ENCODE results near the gene CEBPA. TPM values are rescaled to one million over a fixed set of nuclear protein-coding genes. Genes with fewer than 3 reads are reported as not detected.

The CEBPA gene
- total RNA-seq, 1 donor from 2014 or later, result 0.45 TPM

- Histone ChIP-seq H3K27ac (ENCODE audit: low read depth, low read length) (no peak overlapping the region), H4K20me1 (ENCODE audit: insufficient read depth, low read length) (no peaks in the 10 kb centered on the region), H3K4me1 (ENCODE audit: insufficient read depth, low read length) (peaks cover 10% of the 10 kb centered on the region), H3K27me3 (ENCODE audit: insufficient read depth, low read length) (no peaks in the 10 kb centered on the region), H3K9me3 (ENCODE audit: insufficient read depth, low read depth, low read length) (no peaks in the 10 kb centered on the region), H3K79me2 (ENCODE audit: insufficient read depth, low read length) (no peaks in the 10 kb centered on the region), H2AFZ (ENCODE audit: low read depth, low read length) (no peak overlapping the region), H3K4me3 (ENCODE audit: insufficient read depth, low read depth, low read length) (no peak overlapping the region), H3K36me3 (ENCODE audit: insufficient read depth, low read length) (no peaks in the 10 kb centered on the region), H3K4me2 (ENCODE audit: low read length) (no peak overlapping the region), H3K9ac (ENCODE audit: low read length) (no peak overlapping the region)
- Mint-ChIP-seq H3K27ac (ENCODE audit: unreplicated experiment) (no peak overlapping the region), H3K27me3 (ENCODE audit: low read depth, unreplicated experiment) (peaks cover 17% of the 10 kb centered on the region), H3K36me3 (ENCODE audit: low read depth, unreplicated experiment) (no peaks in the 10 kb centered on the region), H3K4me3 (ENCODE audit: unreplicated experiment) (no peak overlapping the region), H3K9me3 (ENCODE audit: unreplicated experiment) (no peaks in the 10 kb centered on the region), H3K4me1 (ENCODE audit: low read depth, unreplicated experiment) (peaks cover 7% of the 10 kb centered on the region)
- DNase-seq (ENCODE audit: low read depth) (no peak), FAIRE-seq (no peak)
- TF ChIP-seq CTCF (IDR thresholded peaks at IDR 0.05; ENCODE audit: insufficient read depth, low read depth, low read length) (no peak), EZH2 (IDR thresholded peaks at IDR 0.05; ENCODE audit: insufficient read depth, low read length) (no peak)
Observed at GRCh38 chr19:33271246-33272021, 30.9 kb downstream of the CEBPA start.

GRCh38 chr19:33270769-33271168 is 31.6 kb downstream of the CEBPA start:
- Histone ChIP-seq H3K79me2 (ENCODE audit: insufficient read depth, low read length) (no peaks in the 10 kb centered on the region), H3K9me3 (ENCODE audit: insufficient read depth, low read depth, low read length) (no peaks in the 10 kb centered on the region), H3K36me3 (ENCODE audit: insufficient read depth, low read length) (no peaks in the 10 kb centered on the region), H3K27me3 (ENCODE audit: insufficient read depth, low read length) (no peaks in the 10 kb centered on the region), H2AFZ (ENCODE audit: low read depth, low read length) (no peak overlapping the region), H3K4me3 (ENCODE audit: insufficient read depth, low read depth, low read length) (no peak overlapping the region), H4K20me1 (ENCODE audit: insufficient read depth, low read length) (no peaks in the 10 kb centered on the region), H3K27ac (ENCODE audit: low read depth, low read length) (no peak overlapping the region), H3K4me2 (ENCODE audit: low read length) (no peak overlapping the region), H3K4me1 (ENCODE audit: insufficient read depth, low read length) (peaks cover 10% of the 10 kb centered on the region), H3K9ac (ENCODE audit: low read length) (no peak overlapping the region)
- no peak for TF ChIP-seq CTCF (IDR thresholded peaks at IDR 0.05; ENCODE audit: insufficient read depth, low read depth, low read length)
- TF ChIP-seq EZH2 (IDR thresholded peaks at IDR 0.05; ENCODE audit: insufficient read depth, low read length), result no peak
- no peaks in the 10 kb centered on the region for H3K9me3 Mint-ChIP-seq (ENCODE audit: unreplicated experiment)
- no peak for FAIRE-seq
- peaks cover 7% of the 10 kb centered on the region for H3K4me1 Mint-ChIP-seq (ENCODE audit: low read depth, unreplicated experiment)
- peak overlapping the region; percentile 40 for H3K4me3 Mint-ChIP-seq (ENCODE audit: unreplicated experiment)
- H3K36me3 Mint-ChIP-seq (ENCODE audit: low read depth, unreplicated experiment), result no peaks in the 10 kb centered on the region
- H3K27me3 Mint-ChIP-seq (ENCODE audit: low read depth, unreplicated experiment), result peaks cover 21% of the 10 kb centered on the region
- no peak overlapping the region for H3K27ac Mint-ChIP-seq (ENCODE audit: unreplicated experiment)
- no peak for DNase-seq (ENCODE audit: low read depth)

GRCh38 chr19:33269016-33269415 is 33.3 kb downstream of the CEBPA start:
- Histone ChIP-seq H3K27ac (ENCODE audit: low read depth, low read length) (no peak overlapping the region), H3K4me1 (ENCODE audit: insufficient read depth, low read length) (peaks cover 5% of the 10 kb centered on the region), H3K9ac (ENCODE audit: low read length) (no peak overlapping the region), H4K20me1 (ENCODE audit: insufficient read depth, low read length) (no peaks in the 10 kb centered on the region), H3K4me3 (ENCODE audit: insufficient read depth, low read depth, low read length) (no peak overlapping the region), H3K4me2 (ENCODE audit: low read length) (no peak overlapping the region), H3K27me3 (ENCODE audit: insufficient read depth, low read length) (no peaks in the 10 kb centered on the region), H2AFZ (ENCODE audit: low read depth, low read length) (no peak overlapping the region), H3K9me3 (ENCODE audit: insufficient read depth, low read depth, low read length) (no peaks in the 10 kb centered on the region), H3K36me3 (ENCODE audit: insufficient read depth, low read length) (no peaks in the 10 kb centered on the region), H3K79me2 (ENCODE audit: insufficient read depth, low read length) (no peaks in the 10 kb centered on the region)
- H3K27ac Mint-ChIP-seq (ENCODE audit: unreplicated experiment), result no peak overlapping the region
- peaks cover 2% of the 10 kb centered on the region for H3K4me1 Mint-ChIP-seq (ENCODE audit: low read depth, unreplicated experiment)
- no peak for FAIRE-seq
- TF ChIP-seq EZH2 (IDR thresholded peaks at IDR 0.05; ENCODE audit: insufficient read depth, low read length) (no peak), CTCF (IDR thresholded peaks at IDR 0.05; ENCODE audit: insufficient read depth, low read depth, low read length) (no peak)
- peaks cover 34% of the 10 kb centered on the region for H3K27me3 Mint-ChIP-seq (ENCODE audit: low read depth, unreplicated experiment)
- H3K9me3 Mint-ChIP-seq (ENCODE audit: unreplicated experiment), result no peaks in the 10 kb centered on the region
- DNase-seq (ENCODE audit: low read depth), result no peak
- H3K4me3 Mint-ChIP-seq (ENCODE audit: unreplicated experiment), result no peak overlapping the region
- no peaks in the 10 kb centered on the region for H3K36me3 Mint-ChIP-seq (ENCODE audit: low read depth, unreplicated experiment)

All from astrocyte (in vitro differentiated cells and primary cell).